Hematopoietic multipotent progenitor cell treated with erythropoietin and hydrocortisone succinate and interleukin-3 and kit ligand, for 8 days (in vitro differentiated cells): ENCODE results near the gene LCE1F.
A peak's percentile ranks its signal among the peaks of the same experiment; 100 is the strongest.

ENCODE experiments used
- DNase-seq: peaks from one replicate; pipeline ENCODE4 v3.0.0-alpha.2; 2015

LCE1F gene, protein sequence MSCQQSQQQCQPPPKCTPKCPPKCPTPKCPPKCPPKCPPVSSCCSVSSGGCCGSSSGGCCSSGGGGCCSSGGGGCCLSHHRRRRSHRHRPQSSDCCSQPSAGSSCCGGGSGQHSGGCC

DNA sequence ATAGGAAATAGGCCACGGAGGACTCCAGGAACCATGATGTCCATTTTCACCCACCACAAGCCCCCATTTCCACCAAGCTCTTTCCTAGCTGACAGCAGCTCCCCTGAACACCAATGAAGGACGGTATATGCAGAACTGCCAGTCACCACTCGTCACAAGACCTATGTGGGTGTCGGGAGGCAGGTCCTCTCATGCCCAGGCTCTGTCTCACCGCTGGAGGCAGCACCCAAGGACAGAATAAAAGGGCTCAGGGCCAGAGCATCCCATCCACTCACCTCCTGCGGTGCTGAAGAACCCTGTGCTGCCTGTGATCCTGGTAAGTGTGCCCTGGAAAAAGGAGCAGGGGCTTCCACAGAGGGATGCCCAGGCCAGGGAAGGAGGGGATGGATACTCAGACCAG lies at the start of gene LCE1F:
LCE1F (plus strand) TSS at position 266 of the 400 bp plus-strand sequence. CDS start 1,232 bp downstream, outside the sequence.
- DNase-seq = no peak

DNA sequence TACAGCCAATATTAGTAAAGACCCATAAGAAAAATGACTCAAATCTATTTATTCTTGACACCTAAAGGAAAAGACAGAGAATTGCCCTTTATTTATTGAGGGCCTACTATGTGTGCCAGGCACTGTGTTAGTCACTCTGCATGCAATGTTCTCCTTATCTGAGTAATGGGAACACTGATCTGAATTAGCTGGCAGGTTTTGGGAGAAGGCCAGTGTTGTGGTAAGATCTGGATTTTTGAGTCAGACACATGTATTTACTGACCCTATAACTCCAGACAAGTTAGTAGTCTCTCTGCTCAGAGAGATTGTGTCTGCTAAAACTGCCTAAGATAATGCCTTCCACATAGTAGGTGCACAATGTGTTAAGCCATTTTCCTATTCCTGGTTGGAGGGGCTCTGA lies 49.7 kb upstream of the LCE1F start:
- DNase-seq = no peak

DNA sequence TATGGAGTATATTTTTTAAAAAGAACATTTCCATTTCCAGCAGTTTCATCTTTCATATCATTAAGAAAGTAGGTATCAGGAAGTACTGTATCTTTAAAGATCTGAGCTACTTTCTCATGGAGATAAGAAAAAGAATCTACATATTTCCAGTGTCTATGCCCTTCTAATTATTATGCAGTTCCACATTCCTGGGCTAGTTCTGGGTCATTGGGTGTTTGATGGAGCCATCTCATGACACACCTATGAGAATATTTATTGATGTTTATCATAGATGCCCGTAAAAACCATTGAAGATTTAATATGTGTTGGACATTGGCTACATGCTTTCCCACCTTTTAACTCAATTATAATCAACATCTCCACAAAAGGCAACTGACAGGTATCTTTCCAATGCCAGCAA lies 46.0 kb upstream of the LCE1F start:
- no peak for DNase-seq

DNA sequence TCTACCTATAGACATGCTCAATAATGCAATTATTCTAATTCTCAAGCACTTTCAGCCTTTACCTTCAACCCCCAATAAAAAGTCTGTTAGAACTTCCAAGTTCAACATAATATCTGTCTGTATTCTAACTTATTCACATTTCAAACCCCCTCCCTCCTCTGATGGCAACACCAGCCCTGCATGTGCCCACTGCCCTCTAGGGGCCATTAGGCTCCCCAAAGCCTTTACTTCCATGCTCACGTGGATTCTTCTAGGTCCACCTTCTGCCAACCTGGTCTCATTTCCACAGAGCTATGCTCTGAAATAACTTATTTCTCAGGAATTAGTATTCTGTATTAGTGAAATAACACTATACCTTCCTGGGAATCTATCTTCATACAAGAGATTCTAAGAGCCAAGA lies 39.3 kb upstream of the LCE1F start:
- no peak for DNase-seq

DNA sequence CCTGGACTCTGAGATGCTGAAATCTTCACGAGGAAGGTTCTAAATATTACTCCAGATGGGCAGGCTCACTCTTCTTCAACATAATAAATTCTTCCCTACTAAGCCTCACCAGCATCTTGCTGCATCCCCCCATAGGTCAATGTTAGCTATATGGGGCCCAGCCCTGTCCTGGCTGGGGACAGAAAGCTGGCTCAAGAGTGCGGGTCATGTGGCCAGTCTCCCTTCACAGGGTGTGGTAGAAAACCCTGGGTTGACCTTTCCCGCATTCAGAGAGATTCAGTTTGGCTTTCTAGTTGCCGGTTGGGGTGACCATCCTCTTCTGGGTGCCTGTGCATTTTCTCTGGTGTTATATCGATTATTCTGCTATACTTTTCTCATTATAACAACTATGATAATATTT lies 36.9 kb upstream of the LCE1F start:
- DNase-seq = no peak

DNA sequence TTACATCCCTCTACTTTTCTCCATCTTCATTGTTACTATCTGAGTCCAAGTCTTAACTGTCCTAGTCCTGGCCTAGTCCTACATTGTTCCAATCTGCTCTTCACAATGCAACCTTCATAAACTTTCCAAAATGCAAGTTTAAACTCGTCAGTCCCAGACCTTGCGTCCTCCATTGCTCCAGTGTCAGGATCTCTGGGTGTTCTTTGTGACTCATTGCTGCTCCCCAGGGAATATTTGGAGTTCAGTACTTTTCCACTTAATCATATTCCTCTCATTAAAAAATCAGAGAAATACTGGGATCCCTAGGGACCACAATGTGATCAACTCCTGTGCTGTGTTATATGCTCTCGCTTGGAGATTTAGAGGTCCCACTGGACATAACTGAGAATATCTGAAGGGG lies 35.1 kb upstream of the LCE1F start:
- no peak for DNase-seq

DNA sequence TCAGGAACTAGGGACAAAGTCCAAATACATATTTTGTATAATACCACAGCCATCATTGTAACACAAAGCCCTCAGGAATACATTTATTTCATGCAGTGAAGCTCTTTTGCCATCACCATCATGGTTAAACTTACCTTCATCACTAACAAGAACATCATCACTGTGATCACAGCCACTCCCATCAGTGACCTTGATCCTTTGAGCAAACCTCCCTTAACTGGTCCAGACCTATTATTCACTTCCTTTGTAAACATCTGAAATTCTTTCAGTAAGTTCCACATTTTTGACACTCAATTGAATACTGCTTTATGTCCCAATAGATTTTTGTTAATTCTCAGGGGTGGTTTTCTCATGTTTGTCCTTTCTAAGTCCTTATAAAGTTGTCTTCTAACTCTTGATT lies 33.3 kb upstream of the LCE1F start:
- DNase-seq = no peak

DNA sequence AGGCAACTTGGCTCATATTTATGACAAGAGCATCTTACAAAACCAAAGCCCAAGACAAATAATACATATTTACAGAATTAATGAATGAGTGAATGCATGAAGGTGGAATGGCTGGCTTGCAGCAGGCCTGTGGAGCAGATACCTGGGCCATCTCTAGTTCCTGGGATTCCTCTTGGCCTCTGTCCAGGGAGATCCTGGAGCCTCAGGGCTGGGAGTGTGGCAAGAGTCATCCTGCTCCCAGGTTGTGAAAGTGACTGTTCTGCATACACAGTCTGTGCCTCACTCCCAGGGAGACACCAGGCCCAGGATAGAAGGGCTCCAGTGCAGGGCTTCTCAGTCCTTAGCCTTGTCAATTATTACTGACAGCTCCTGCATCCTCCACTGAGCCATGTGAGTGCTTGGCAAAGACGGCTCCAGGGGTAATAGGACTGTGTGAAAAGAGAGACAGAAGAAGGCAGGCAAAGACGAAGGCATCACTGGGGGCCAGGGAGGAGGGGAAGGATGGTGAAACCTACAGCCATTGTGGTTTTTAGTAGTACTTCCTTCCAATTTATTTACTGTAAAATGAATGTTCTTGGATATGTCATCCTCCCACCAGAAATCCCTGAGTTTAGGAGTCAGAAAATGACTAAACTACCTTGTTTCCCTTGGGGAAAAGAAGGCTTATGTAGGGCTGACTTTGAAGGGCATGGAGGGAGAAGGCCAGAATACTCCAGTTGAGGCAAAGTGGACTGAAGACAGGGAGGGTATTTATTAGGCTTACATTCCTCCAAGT lies 31.4 kb upstream of the LCE1F start:
- DNase-seq = no peak

DNA sequence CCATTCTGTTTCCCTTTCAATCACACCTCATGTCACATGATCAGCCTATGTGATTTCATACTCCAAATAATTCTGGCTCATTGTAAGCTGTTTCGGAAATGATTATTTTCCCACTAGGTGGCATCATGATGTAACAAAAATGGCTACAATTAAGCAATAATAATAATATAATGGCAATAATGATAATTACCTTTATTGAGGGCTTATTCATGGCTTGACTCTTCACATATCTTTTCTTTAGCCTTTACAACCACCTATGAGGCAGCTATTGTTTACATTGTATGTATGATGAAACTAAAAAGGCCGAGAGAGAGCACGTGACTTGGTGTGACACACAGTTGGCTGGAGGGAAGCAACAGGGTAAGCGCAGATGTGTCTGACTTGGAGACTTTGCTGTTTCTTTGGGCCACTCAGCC lies 29.6 kb upstream of the LCE1F start:
- peak; percentile 5 for DNase-seq

DNA sequence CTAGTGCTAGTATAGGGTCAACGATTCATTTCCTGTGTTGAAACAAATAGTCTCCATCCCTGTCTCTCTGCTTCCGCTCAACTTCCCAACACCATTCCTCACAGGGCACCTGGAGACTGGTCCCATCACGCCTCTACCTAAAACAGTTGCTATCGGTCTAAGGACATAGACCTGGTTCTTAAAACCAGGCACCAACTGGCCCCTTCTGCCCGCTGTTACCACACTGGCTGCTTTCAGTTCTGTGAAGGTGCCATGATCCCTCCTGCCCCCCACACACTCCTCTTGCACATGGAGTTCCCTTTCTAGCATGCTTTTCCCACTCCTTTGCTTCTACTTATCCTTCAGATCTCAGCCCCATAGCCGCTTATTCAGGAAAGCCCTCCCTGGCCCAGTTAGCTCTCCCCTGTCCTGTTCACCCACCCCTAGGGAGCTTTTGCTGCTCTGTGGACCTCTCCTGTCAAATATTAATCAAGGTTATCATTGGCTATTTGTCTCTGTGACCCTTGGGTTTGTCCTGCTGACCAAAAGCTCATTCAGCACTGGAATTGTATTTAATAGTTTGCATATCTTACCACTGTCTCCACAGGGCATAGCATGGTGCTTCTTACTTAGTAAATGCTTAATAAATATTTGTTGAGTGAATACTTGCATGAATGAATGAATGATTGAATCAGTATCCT lies 29.0 kb upstream of the LCE1F start:
- DNase-seq = no peak

DNA sequence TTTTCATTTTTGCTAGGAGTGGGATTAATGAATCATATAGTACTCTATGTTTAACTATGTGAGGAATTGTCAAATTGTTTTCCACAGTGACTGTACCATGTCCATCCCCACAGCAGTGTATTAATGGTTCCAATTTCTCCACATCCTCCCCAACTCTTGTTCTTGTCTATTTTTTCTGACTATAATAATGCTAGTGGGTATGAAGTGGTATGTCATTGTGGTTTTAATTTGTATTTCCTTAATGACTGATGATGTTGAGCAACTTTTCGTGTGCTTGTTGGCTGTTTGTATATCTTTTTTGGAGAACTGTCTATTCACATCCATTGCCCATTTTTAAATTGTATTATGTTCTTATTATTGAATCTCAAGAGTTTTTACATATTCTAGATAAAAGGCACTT lies 27.1 kb upstream of the LCE1F start:
- DNase-seq = no peak

DNA sequence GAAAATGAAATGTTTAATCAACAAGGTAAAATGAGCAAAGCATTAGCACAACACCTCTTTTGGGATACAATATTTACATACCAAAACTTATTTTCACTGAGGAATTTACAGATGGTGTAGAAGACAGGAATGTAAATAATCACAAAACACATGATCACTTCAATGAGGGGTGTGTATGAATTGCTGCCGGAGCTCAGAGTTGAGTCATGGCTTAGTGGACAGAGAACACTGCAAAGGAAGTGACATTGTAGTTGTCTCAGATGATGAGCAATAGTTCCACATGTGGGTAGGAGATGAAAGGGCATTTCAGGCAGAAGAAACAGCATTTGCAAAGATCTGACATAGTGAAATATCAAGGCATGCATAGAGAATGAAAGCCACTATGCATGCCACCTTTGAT lies 22.7 kb upstream of the LCE1F start:
- DNase-seq = no peak

DNA sequence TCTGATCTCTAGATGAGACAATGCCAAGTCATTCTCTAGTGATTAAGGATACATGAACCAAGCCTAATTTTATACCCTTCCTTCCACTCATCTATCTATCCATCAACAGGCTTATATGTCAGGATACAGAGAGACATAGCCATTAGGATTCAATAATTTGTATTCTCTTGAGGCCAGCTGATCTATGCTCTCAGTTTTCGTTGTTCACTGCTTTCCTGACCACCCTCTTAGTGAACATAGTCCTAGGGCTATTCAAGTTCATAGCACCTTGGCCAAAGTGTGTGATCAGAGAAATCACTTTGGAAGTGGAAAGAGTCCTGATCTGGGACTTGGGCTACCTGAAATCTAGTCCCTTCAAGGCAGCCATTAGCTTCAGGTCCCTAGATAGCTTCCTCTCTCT lies 21.4 kb upstream of the LCE1F start:
- DNase-seq = no peak

DNA sequence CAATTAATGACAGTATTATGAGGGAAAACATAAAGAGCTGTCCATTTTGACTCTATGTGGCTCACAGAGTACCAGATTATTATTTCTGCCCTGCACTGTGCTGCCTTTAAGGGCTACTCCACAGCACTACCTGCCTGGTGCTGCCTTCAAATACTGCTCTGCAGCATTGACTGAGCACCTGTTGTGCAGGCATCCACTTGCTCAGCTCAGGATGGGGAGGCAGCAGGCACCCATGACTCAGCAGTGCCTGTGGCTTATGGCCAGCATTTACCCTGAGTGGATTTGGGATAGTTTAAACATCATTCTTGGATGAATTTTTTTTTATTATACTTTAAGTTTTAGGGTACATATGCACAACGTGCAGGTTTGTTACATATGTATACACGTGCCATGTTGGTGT lies 18.1 kb upstream of the LCE1F start:
- no peak for DNase-seq

DNA sequence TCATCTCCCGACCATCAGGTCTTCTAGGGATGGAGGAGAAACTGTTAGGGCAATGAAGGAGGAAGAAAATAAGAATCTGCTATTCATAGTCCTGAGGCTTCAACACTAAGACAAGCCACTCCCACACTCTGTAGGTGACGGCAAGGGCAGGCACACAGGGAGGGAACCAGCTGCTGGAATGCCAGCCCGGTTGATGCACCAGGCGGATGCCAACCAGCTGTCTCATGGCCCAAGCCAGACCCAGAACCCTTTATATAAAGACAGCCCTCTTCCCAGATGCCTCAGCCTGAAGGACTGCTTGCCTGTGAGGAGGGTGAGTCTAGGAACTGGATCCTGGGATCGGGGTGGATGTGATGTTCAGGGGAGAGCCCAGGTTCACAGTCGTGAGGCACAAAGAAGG lies 17.2 kb upstream of the LCE1F start, which contains the start of gene KPRP:
KPRP (plus strand) TSS at position 279 of the 400 bp plus-strand sequence. CDS start 1,564 bp downstream, outside the sequence.
- DNase-seq = no peak

DNA sequence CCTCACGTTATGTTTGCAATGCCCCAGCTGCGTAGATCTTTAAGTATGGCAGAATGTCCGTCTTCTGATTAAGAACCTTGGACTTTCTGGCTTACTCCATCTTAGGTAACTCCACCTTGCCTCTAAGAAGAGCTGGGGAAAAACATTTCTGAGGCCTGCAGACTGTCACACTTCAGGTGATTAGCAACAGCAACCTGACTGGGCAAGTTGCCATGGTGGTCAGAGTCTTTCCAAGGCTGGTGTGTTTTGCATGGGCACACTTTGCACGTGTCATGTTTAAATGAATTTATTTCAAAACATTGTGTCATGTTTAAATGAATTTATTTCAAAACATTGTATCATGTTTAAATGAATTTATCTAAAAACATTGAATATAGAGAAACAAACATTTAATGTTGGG lies 16.3 kb upstream of the LCE1F start:
- DNase-seq = no peak

DNA sequence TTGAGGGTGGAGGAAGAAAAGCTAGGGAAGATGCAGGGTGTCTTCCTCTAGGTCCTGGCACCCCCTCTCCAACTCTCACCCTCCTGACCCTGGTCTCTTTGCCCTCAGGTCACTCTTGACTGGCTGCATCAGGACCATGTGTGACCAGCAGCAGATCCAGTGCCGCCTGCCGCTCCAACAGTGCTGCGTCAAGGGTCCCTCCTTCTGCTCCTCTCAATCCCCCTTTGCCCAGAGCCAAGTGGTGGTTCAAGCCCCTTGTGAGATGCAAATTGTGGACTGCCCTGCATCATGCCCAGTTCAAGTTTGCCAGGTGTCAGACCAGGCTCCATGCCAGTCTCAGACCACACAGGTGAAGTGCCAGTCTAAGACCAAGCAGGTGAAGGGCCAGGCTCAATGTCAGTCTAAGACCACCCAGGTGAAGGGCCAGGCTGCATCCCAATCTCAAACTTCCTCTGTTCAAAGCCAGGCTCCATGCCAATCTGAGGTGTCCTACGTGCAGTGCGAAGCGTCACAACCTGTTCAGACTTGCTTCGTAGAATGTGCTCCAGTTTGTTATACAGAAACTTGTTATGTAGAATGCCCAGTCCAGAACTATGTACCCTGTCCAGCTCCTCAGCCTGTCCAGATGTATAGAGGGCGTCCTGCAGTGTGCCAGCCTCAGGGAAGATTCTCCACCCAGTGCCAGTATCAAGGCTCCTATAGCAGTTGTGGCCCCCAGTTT lies 15.3 kb upstream of the LCE1F start:
- DNase-seq = no peak

DNA sequence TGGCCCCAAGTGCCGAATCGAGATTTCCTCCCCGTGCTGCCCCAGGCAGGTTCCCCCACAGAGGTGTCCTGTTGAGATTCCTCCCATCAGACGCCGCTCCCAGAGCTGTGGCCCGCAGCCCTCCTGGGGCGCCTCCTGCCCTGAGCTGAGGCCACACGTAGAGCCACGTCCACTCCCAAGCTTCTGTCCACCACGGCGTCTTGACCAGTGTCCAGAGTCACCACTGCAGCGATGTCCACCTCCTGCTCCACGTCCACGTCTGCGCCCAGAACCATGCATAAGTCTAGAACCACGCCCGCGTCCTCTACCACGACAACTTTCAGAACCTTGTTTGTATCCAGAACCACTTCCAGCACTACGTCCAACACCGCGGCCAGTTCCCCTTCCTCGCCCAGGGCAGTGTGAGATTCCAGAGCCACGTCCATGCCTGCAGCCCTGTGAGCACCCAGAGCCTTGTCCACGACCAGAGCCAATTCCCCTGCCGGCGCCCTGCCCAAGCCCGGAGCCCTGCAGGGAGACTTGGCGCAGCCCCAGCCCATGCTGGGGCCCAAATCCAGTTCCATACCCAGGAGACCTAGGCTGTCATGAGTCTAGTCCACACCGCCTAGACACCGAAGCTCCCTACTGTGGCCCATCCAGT lies 14.3 kb upstream of the LCE1F start:
- DNase-seq = no peak

DNA sequence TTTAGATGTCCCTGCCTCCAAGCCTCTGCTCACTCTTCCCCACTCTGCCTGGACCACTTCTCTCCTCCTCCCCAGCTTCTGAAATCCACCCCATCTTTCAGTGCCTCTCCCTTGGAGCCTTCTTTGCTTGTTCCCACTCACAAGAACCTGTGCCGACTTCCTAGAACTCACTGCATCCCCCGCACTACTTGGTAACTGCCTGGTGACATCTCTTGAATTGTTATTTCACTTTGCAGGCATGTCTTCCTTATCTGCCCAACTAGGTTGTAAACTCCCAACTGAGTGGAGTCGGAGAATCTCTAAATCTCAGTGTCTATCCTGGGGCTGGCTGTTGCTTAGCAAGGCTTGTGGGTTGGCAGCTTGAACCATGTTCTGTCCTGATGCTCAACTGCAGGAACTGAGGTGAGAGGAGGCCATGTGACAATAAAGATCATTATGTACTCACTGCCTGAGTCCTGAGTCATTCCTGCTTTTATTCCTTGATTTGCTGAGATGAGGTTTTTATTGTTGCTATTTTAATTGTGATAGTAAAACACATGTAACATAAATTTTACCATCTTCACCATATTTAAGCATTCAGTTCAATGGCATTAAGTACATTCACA lies 13.2 kb upstream of the LCE1F start:
- no peak for DNase-seq

DNA sequence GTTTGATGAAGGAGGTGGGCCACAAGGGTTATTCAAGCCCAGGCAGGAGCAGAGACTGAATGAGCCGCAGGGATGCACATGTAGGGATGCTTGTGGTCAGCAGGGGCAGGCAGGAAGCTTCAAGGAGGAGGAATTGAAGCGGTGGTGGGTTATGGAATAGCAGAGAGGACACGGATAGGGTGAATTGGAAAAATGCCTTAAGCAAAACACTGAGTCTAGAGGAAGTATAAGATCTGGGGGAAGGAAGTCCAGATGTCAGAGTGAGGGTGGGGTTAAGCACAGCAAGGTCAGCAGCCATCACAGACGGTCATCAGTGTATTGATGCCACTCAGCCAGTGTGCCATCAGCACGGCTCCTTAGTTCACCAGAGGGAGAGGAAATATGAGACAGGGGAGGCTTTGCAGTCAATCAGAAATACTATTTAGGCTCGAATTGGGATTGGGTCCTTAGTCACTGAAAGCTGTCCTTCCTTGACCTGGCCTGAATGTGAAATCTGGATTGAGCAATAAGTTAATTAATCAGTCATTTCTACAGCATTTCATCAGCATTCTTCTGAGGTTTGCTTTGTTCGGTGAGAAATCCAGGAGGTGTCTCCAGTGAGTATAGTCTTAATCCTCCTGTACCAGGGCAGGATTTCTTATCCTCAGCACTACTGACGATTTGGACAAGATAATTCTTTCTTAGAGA lies 6.0 kb upstream of the LCE1F start:
- no peak for DNase-seq

DNA sequence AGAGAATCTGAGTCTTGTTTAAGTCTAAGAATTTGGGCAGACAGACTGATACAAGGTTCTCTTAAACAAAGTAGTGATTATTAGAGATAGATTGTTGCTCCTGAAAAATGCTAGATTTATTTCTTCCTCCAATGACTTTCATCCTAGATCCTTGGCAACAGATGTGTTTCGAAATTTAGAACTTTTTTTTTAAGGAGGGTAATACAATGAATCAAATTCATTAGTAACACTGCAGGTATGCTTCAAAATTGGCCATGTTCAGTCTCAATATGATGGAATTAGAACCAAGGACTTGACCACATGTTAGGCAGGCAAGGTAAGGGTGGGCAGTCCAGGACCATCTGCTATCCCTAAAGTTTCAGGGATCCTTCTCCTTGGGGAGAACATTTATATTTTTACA lies 4.5 kb upstream of the LCE1F start:
- no peak for DNase-seq

DNA sequence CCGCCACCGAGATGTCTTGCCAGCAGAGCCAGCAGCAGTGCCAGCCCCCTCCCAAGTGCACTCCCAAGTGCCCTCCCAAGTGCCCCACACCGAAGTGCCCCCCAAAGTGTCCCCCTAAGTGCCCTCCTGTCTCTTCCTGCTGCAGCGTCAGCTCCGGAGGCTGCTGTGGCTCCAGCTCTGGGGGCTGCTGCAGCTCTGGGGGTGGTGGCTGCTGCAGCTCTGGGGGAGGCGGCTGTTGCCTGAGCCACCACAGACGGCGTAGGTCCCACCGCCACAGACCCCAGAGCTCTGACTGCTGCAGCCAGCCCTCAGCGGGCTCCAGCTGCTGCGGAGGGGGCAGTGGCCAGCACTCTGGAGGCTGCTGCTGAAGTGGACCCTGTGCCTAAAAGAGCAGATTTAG lies 1.4 kb downstream of the LCE1F start:
- no peak for DNase-seq
